ENCODE results near the gene ADAMTS12.

The ADAMTS12 gene

DNA sequence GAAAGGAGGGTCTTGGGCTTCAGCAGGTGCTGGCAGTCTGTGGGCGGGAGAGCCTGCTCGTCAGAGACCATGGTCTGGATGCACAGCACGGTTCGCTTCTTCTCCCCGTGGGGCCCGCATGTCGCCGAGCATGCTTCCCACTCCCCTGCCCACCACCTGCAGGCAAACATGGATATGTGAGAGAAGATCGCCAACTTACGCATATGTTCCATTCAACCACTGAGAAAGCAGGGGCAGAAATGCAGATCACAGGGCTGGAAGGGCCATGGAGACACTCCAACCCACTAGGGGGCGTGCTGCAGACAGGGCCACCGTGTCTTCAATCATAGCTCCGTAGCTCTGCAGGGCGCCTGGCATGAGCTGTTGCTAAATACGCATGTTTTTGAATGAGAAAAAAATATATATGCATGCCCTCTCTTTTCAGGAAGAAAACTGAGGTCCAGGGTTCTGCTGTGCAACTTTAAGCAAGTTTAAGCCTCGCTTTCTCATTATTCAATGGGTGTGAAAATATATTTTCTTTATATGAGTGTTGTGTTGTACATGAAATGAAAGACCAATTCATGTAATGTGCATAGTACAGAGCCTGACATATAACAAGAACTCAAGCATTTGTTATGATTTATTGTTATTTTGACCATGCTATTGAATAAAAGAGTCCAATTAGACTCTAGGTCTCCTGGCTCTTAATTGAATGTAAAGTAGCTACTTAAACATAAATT is 303.0 kb downstream of the ADAMTS12 start:
- H3K27ac ChIP-seq, result no peak overlapping the region
- TF ChIP-seq ZFX (IDR thresholded peaks at IDR 0.05; ENCODE audit: borderline replicate concordance) (no peak), CTCF (IDR thresholded peaks at IDR 0.05) (peak; percentile 92)

DNA sequence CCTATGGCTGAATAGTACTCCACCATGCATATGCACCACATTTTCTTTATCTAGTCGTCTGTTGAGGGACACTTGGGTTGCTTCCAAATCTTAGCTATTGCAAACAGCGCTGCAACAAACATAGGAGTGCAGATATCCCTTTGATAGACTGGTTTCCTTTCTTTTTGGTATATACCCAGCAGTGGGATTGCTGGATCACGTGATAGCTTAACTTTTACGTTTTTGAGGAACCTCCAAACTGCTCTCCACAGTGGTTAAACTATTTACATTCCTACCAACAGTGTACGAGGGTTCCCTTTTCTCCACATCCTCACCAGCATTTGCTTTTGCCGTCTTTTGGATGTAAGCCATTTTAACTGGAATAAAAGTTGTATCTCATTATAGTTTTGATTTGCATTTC is 308.5 kb downstream of the ADAMTS12 start:
- no peak overlapping the region for H3K27ac ChIP-seq
- TF ChIP-seq CTCF (IDR thresholded peaks at IDR 0.05), result no peak
- no peak for TF ChIP-seq ZFX (IDR thresholded peaks at IDR 0.05; ENCODE audit: borderline replicate concordance)

DNA sequence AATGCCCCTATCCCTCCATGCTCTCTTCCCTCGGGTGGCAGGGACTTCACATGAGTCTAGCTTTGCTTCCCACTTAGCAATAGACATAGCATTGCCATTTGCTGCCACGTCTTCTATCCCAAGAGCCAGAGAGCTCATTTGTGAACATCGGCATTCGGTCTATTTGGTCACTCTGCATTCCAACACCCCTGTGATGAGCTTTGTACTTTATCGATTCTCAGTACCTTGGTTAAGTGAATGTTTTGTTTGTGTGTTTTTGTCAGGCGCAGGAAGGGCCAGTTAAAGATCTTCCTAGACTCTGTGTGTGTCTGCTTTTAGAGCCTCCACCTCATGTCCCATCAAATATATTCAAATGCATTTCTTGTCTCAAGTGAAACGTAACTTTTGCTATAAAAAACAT is 309.4 kb downstream of the ADAMTS12 start:
- no peak overlapping the region for H3K27ac ChIP-seq
- TF ChIP-seq ZFX (IDR thresholded peaks at IDR 0.05; ENCODE audit: borderline replicate concordance), result no peak
- TF ChIP-seq CTCF (IDR thresholded peaks at IDR 0.05), result no peak

DNA sequence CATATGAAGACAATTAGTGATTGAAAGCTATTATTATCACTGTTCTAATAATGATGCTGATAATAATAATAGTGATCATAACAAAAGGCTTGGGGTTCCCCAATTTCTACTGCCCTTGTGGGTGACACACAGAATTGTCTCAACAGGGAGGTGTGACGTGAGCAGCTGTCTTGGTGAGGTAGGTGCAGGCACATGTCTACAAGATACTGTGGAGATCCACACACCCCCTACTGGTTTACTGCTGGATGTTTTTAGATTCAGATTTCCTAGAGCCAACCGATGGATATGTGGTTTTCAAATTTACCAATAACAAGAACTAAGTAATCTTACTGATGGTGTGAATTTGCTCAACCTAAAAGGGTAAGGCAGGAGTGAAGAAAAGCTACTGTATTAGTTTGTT is 312.0 kb downstream of the ADAMTS12 start:
- no peak overlapping the region for H3K27ac ChIP-seq
- TF ChIP-seq CTCF (IDR thresholded peaks at IDR 0.05), result no peak
- no peak for TF ChIP-seq ZFX (IDR thresholded peaks at IDR 0.05; ENCODE audit: borderline replicate concordance)

DNA sequence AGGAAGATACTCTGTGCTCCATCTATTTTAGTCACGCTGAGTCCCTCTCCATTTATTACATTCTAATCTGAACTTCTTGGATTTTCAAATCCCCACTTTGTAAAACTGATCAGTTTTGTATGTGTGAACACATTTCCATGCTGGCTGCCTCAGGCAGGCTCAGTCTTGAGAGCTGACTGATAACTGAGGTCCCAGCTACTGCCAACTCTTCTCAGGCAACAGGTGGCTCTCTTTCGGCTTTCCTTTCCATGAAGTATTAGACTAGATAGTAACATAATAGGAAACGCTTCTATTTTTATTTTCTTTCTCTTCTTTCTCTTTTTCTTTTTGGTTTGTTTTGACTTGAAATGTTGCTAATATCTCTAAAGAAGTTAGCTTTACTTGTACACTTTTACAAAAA is 312.6 kb downstream of the ADAMTS12 start:
- no peak overlapping the region for H3K27ac ChIP-seq
- TF ChIP-seq ZFX (IDR thresholded peaks at IDR 0.05; ENCODE audit: borderline replicate concordance) (no peak), CTCF (IDR thresholded peaks at IDR 0.05) (no peak)

GRCh38 chr5:33576726-33577590 is 314.8 kb downstream of the ADAMTS12 start:
- no peak overlapping the region for H3K27ac ChIP-seq
- TF ChIP-seq ZFX (IDR thresholded peaks at IDR 0.05; ENCODE audit: borderline replicate concordance), result no peak
- TF ChIP-seq CTCF (IDR thresholded peaks at IDR 0.05), result no peak

DNA sequence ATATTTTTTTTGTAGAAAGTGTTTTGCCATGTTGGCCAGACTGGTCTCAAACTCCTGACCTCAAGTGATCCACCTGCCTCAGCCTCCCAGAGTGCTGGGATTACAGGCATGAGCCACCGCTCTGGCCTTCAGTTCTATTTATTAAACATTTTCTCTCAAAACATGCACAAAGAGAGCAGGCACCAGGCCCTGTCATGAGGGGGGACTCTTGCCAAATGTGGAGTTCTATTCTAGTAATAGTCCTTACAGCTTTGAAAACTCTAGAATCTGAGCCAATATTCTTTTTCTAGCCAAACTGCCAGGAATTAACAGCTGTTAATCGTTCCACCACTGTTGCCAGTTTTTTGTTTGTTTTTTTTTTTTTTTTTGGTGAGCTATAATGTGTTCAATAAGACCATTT is 326.5 kb downstream of the ADAMTS12 start:
- no peak for TF ChIP-seq CTCF (IDR thresholded peaks at IDR 0.05)
- TF ChIP-seq ZFX (IDR thresholded peaks at IDR 0.05; ENCODE audit: borderline replicate concordance), result no peak
- no peak overlapping the region for H3K27ac ChIP-seq
